GM23338 (cell line): Measurements from ENCODE around the gene WBP4. TPM values are rescaled to one million over a fixed set of nuclear protein-coding genes. Genes with fewer than 3 reads are reported as not detected.

Source experiments
- ATAC-seq: fragments of 200-7000 bp; cut with Tn5 transposase; 3 replicates; pipeline ENCODE4 v1.9.1; 2020
- DNase-seq: peaks from one replicate; pipeline ENCODE4 v3.0.0-alpha.2; 2015; ENCODE audit warnings: low spot score
- H2AFZ ChIP-seq: fragments of 200-600 bp; sonication (generic); 2 replicates; pipeline ENCODE4 v1.8.0; 2016; ENCODE audit warnings: antibody characterized with exemption, mild to moderate bottlenecking, moderate library complexity
- H3F3A ChIP-seq: fragments of 200-600 bp; sonication (generic); replicated peaks from 2 replicates; pipeline ENCODE4 v1.8.0; 2017; ENCODE audit warnings: antibody characterized with exemption, mixed run types, low read depth
- H3K27ac ChIP-seq: fragments of 200-600 bp; sonication (generic); 2 replicates; pipeline ENCODE4 v1.6.1; 2016; ENCODE audit warnings: low read depth
- H3K27me3 ChIP-seq: fragments of 200-600 bp; sonication (generic); 2 replicates; pipeline ENCODE4 v1.8.0; 2016; ENCODE audit warnings: mild to moderate bottlenecking, mixed run types, moderate library complexity; ENCODE audit not compliant: insufficient read depth
- H3K36me3 ChIP-seq: fragments of 200-600 bp; sonication (generic); 2 replicates; pipeline ENCODE4 v1.8.0; 2016; ENCODE audit warnings: mild to moderate bottlenecking; ENCODE audit not compliant: insufficient read depth
- H3K4me1 ChIP-seq: fragments of 200-600 bp; sonication (generic); 2 replicates; pipeline ENCODE4 v1.8.0; 2016; ENCODE audit warnings: mild to moderate bottlenecking, moderate library complexity; ENCODE audit not compliant: insufficient read depth
- H3K4me2 ChIP-seq: fragments of 200-600 bp; sonication (generic); 2 replicates; pipeline ENCODE4 v1.7.1; 2017; ENCODE audit warnings: mixed run types
- H3K4me3 ChIP-seq: fragments of 200-600 bp; sonication (generic); 2 replicates; pipeline ENCODE4 v1.6.1; 2016; ENCODE audit warnings: mixed run types
- H3K79me2 ChIP-seq: fragments of 200-600 bp; sonication (generic); replicated peaks from 2 replicates; pipeline ENCODE4 v1.8.0; 2017; ENCODE audit warnings: mild to moderate bottlenecking; ENCODE audit not compliant: insufficient read depth
- H3K9me2 ChIP-seq: fragments of 200-600 bp; sonication (generic); 2 replicates; pipeline ENCODE4 v1.8.0; 2017; ENCODE audit not compliant: insufficient read depth
- H4K20me1 ChIP-seq: fragments of 200-600 bp; sonication (generic); replicated peaks from 2 replicates; pipeline ENCODE4 v1.8.0; 2017; ENCODE audit warnings: mild to moderate bottlenecking; ENCODE audit not compliant: insufficient read depth
- H3K27ac Mint-ChIP-seq: 2 replicates; pipeline ENCODE4 v1.8.0; 2020; ENCODE audit warnings: inconsistent platforms, mild to moderate bottlenecking, moderate library complexity, mixed read lengths
- H3K27me3 Mint-ChIP-seq: 3 replicates; pipeline ENCODE4 v1.8.0; 2022; ENCODE audit warnings: low read depth, mild to moderate bottlenecking, moderate library complexity, mixed read lengths, inconsistent platforms; ENCODE audit not compliant: insufficient read depth, poor library complexity
- H3K36me3 Mint-ChIP-seq: 3 replicates; pipeline ENCODE4 v1.8.0; 2021; ENCODE audit warnings: low read depth, mild to moderate bottlenecking, inconsistent platforms, moderate library complexity, mixed read lengths
- H3K4me1 Mint-ChIP-seq: 3 replicates; pipeline ENCODE4 v1.8.0; 2020; ENCODE audit warnings: mild to moderate bottlenecking, inconsistent platforms, mixed read lengths
- H3K4me3 Mint-ChIP-seq: 3 replicates; pipeline ENCODE4 v1.8.0; 2021; ENCODE audit warnings: moderate library complexity, mild to moderate bottlenecking, inconsistent platforms, mixed read lengths
- H3K9me3 Mint-ChIP-seq: 3 replicates; pipeline ENCODE4 v1.8.0; 2020; ENCODE audit warnings: moderate library complexity, mild to moderate bottlenecking, inconsistent platforms, mixed read lengths
- CREB1 ChIP-seq: fragments of 250-450 bp; sonication (Bioruptor Pico); IDR thresholded peaks from 2 replicates; pipeline ENCODE4 v1.5.0; 2020; ENCODE audit warnings: low read depth, mild to moderate bottlenecking, moderate library complexity
- CTCF ChIP-seq, 2 experiments: fragments of 200-600 bp in 1 of 2; sonication (generic) in 1 of 2; conservative IDR thresholded peaks; 2 replicates each; pipeline versions ENCODE4 v1.5.1 to v1.6.1; 2016 to 2017; ENCODE audit warnings: antibody characterized with exemption in 2 of 2, low read depth in 2 of 2, mild to moderate bottlenecking in 2 of 2, moderate library complexity in 1 of 2
- EZH2 ChIP-seq: fragments of 200-600 bp; sonication (generic); IDR thresholded peaks from one replicate; pipeline ENCODE4 v1.8.0; 2017; ENCODE audit warnings: antibody characterized with exemption, mild to moderate bottlenecking, low read depth; ENCODE audit not compliant: unreplicated experiment
- EZH2phosphoT487 ChIP-seq: fragments of 200-600 bp; sonication (generic); IDR thresholded peaks from one replicate; pipeline ENCODE4 v1.8.1; 2018; ENCODE audit warnings: antibody characterized with exemption; ENCODE audit not compliant: unreplicated experiment
- JUNB ChIP-seq: IDR thresholded peaks from one replicate; pipeline ENCODE4 v1.6.1; 2016; ENCODE audit warnings: antibody characterized with exemption; ENCODE audit not compliant: unreplicated experiment
- NANOG ChIP-seq: IDR thresholded peaks from 2 replicates; pipeline ENCODE4 v1.6.1; 2016; ENCODE audit warnings: antibody characterized with exemption, borderline replicate concordance
- POLR2AphosphoS5 ChIP-seq: IDR thresholded peaks from 2 replicates; pipeline ENCODE4 v1.6.1; 2016; ENCODE audit warnings: antibody characterized with exemption, low read depth
- STAT1 ChIP-seq: IDR thresholded peaks from one replicate; pipeline ENCODE4 v1.6.1; 2016; ENCODE audit warnings: antibody characterized with exemption; ENCODE audit not compliant: unreplicated experiment
- ZNF114 ChIP-seq: fragments of 250-450 bp; sonication (Bioruptor Pico); IDR thresholded peaks from 2 replicates; pipeline ENCODE4 v1.5.0; 2020; ENCODE audit warnings: mild to moderate bottlenecking, moderate library complexity
- ZNF331 ChIP-seq: fragments of 250-450 bp; sonication (Bioruptor Pico); IDR thresholded peaks from 2 replicates; pipeline ENCODE4 v1.5.0; 2020; ENCODE audit warnings: low read depth, mild to moderate bottlenecking, moderate library complexity
- polyA plus RNA-seq: library from polyadenylated mRNA; unstranded; fragments of >200 nt; fragmentation: Nextera tagmentation; extraction: Ambion mirVana; gene quantifications from 2 replicates; pipeline ENCODE4 v1.2.1, GENCODE V29; 2016
- total RNA-seq: library from RNA; depleted of rRNA; stranded (reverse); fragments of >200 nt; shearing (Covaris generic); gene quantifications from 2 replicates; pipeline ENCODE4 v1.2.3, GENCODE V29; 2014
- TF ChIP-seq, protein P1 (sequence below): IDR thresholded peaks from 2 replicates; pipeline ENCODE4 v1.6.1; 2016; ENCODE audit warnings: antibody characterized with exemption
- TF ChIP-seq, protein P2 (sequence below): IDR thresholded peaks from one replicate; pipeline ENCODE4 v1.6.1; 2018; ENCODE audit warnings: antibody characterized with exemption; ENCODE audit not compliant: unreplicated experiment

The WBP4 gene
- total and polyA plus RNA-seq, 2 experiments from 2014 or later = 7.6 to 33.8 TPM

GRCh38 chr13:41065078-41065477 is 3.8 kb downstream of the WBP4 start (continued):
- TF ChIP-seq EZH2phosphoT487 = no peak
- no peak for TF ChIP-seq POLR2AphosphoS5
- TF ChIP-seq CTCF (conservative IDR thresholded peaks at IDR 0.05; ENCODE audit: low read depth in 2 of 2) = no peak
- no peak for TF ChIP-seq ZNF114
- no peak for TF ChIP-seq JUNB
- TF ChIP-seq NANOG = no peak
- no peak for TF ChIP-seq CREB1 (CRISPR knock-in tag)
- no peak for TF ChIP-seq EZH2
- TF ChIP-seq, protein P1, sequence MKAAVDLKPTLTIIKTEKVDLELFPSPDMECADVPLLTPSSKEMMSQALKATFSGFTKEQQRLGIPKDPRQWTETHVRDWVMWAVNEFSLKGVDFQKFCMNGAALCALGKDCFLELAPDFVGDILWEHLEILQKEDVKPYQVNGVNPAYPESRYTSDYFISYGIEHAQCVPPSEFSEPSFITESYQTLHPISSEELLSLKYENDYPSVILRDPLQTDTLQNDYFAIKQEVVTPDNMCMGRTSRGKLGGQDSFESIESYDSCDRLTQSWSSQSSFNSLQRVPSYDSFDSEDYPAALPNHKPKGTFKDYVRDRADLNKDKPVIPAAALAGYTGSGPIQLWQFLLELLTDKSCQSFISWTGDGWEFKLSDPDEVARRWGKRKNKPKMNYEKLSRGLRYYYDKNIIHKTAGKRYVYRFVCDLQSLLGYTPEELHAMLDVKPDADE = no peak
- TF ChIP-seq ZNF331 (CRISPR knock-in tag) = no peak
- TF ChIP-seq, protein P2, sequence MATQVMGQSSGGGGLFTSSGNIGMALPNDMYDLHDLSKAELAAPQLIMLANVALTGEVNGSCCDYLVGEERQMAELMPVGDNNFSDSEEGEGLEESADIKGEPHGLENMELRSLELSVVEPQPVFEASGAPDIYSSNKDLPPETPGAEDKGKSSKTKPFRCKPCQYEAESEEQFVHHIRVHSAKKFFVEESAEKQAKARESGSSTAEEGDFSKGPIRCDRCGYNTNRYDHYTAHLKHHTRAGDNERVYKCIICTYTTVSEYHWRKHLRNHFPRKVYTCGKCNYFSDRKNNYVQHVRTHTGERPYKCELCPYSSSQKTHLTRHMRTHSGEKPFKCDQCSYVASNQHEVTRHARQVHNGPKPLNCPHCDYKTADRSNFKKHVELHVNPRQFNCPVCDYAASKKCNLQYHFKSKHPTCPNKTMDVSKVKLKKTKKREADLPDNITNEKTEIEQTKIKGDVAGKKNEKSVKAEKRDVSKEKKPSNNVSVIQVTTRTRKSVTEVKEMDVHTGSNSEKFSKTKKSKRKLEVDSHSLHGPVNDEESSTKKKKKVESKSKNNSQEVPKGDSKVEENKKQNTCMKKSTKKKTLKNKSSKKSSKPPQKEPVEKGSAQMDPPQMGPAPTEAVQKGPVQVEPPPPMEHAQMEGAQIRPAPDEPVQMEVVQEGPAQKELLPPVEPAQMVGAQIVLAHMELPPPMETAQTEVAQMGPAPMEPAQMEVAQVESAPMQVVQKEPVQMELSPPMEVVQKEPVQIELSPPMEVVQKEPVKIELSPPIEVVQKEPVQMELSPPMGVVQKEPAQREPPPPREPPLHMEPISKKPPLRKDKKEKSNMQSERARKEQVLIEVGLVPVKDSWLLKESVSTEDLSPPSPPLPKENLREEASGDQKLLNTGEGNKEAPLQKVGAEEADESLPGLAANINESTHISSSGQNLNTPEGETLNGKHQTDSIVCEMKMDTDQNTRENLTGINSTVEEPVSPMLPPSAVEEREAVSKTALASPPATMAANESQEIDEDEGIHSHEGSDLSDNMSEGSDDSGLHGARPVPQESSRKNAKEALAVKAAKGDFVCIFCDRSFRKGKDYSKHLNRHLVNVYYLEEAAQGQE = no peak

DNA sequence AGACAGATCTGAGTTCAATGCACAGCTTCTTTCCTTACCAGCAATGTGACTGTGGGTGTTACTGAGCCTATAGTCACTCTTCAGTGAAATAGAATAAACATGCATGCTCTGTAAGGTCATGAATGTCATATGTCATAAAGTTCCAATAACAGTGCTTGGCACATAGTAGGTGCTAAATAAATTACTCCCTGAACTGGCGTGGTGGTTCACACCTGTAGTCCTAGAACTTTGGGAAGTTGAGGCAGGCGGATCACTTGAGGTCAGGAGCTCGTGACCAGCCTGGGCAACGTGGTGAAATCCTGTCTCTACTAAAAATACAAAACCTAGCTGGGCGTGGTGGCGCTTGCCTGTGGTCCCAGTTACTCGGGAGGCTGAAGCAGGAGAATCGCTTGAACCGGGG is 13.2 kb downstream of the WBP4 start:
- Histone ChIP-seq H3K79me2 (no peaks in the 10 kb centered on the region), H3K4me3 (no peak overlapping the region), H3K27me3 (no peaks in the 10 kb centered on the region), H4K20me1 (no peaks in the 10 kb centered on the region), H2AFZ (no peak overlapping the region), H3K27ac (no peak overlapping the region), H3K4me2 (no peak overlapping the region), H3K9me2 (no peaks in the 10 kb centered on the region), H3F3A (no peaks in the 10 kb centered on the region), H3K36me3 (peaks cover 47% of the 10 kb centered on the region), H3K4me1 (no peaks in the 10 kb centered on the region)
- H3K27ac Mint-ChIP-seq = no peak overlapping the region
- TF ChIP-seq CTCF (conservative IDR thresholded peaks at IDR 0.05; ENCODE audit: low read depth in 2 of 2) (no peak), STAT1 (no peak), ZNF114 (no peak), EZH2phosphoT487 (no peak), EZH2 (no peak)
- TF ChIP-seq, protein P1 = no peak
- peaks cover 2% of the 10 kb centered on the region for H3K27me3 Mint-ChIP-seq
- no peaks in the 10 kb centered on the region for H3K4me1 Mint-ChIP-seq
- DNase-seq = no peak
- no peak for ATAC-seq
- H3K4me3 Mint-ChIP-seq = no peak overlapping the region
- peaks cover 10% of the 10 kb centered on the region; the same call in 2 of the 3 replicates for H3K9me3 Mint-ChIP-seq
- H3K36me3 Mint-ChIP-seq = peaks cover 62% of the 10 kb centered on the region
